HK-2 (cell line): ENCODE measurements around the gene PLD1.

Experiments
- DNase-seq: peaks from one replicate; pipeline ENCODE4 v3.0.0-alpha.2; 2018; ENCODE audit not compliant: unreplicated experiment

Gene PLD1

GRCh38 chr3:171561596-171562323, 248.5 kb downstream of the PLD1 start:
- DNase-seq: no peak

GRCh38 chr3:171559586-171559985, 250.7 kb downstream of the PLD1 start:
- no peak for DNase-seq

- no peak for DNase-seq
Observed at GRCh38 chr3:171558188-171558696, 252.0 kb downstream of the PLD1 start.

GRCh38 chr3:171557173-171557572, 253.1 kb downstream of the PLD1 start:
- DNase-seq: no peak

- no peak for DNase-seq
Observed at GRCh38 chr3:171556574-171557145, 253.6 kb downstream of the PLD1 start.

GRCh38 chr3:171556148-171556547, 254.1 kb downstream of the PLD1 start:
- DNase-seq: no peak

- DNase-seq: no peak
Observed at GRCh38 chr3:171553086-171553485, 257.2 kb downstream of the PLD1 start.

GRCh38 chr3:171552531-171552930, 257.8 kb downstream of the PLD1 start:
- no peak for DNase-seq

GRCh38 chr3:171551296-171551695, 259.0 kb downstream of the PLD1 start:
- no peak for DNase-seq
